KBM-7 (cell line): ENCODE results near the gene CIB2.
A peak's percentile ranks its signal among the peaks of the same experiment; 100 is the strongest.

Experiments used
- DNase-seq: peaks from one replicate; pipeline ENCODE4 v3.0.0-alpha.2; 2015
- in situ Hi-C: fragments of 300-500 bp; cut with MboI; formaldehyde crosslinking; loops from 2 replicates; pipeline ENCODE4 v1.14.3; 2020; ENCODE audit warnings: low sequenced_read_pairs, low pct_unique_long_range_greater_than_20kb, mixed read lengths

The CIB2 gene

GRCh38 chr15:78110916-78111475 lies 20.2 kb downstream of the CIB2 start:
- in situ Hi-C loops = loop anchor here (10.0 kb wide), 1 partner anchor 124 kb away; the partner anchor contains the start of gene ACSBG1

GRCh38 chr15:78110096-78110495 lies 21.1 kb downstream of the CIB2 start:
- in situ Hi-C loops = loop anchor here (10.0 kb wide), 1 partner anchor 125 kb away; the partner anchor contains the start of gene ACSBG1
- no peak for DNase-seq

More at GRCh38 chr15:78110916-78111475, 20.2 kb downstream of the CIB2 start:
- DNase-seq = no peak

GRCh38 chr15:78109156-78109555 lies 22.1 kb downstream of the CIB2 start:
- in situ Hi-C loops = no loop called here
- no peak for DNase-seq

- in situ Hi-C loops = no loop called here
- DNase-seq = peak; percentile 94
Measured at GRCh38 chr15:78108300-78109084, 22.8 kb downstream of the CIB2 start.

GRCh38 chr15:78107471-78107870 lies 23.8 kb downstream of the CIB2 start:
- in situ Hi-C loops = no loop called here
- DNase-seq = no peak

GRCh38 chr15:78105476-78106241 lies 25.6 kb downstream of the CIB2 start:
- in situ Hi-C loops = no loop called here

GRCh38 chr15:78104566-78105475 lies 26.4 kb downstream of the CIB2 start:
- in situ Hi-C loops = no loop called here
- DNase-seq = no peak

More at GRCh38 chr15:78105476-78106241, 25.6 kb downstream of the CIB2 start:
- no peak for DNase-seq

- in situ Hi-C loops = no loop called here
Measured at GRCh38 chr15:78104119-78104479, 27.1 kb downstream of the CIB2 start.

GRCh38 chr15:78103406-78104118 lies 27.7 kb downstream of the CIB2 start:
- in situ Hi-C loops = no loop called here
- peak; percentile 86 for DNase-seq

More at GRCh38 chr15:78104119-78104479, 27.1 kb downstream of the CIB2 start:
- no peak for DNase-seq

- in situ Hi-C loops = no loop called here
- DNase-seq = no peak
Measured at GRCh38 chr15:78102741-78103140, 28.5 kb downstream of the CIB2 start.

GRCh38 chr15:78102211-78102610 lies 29.0 kb downstream of the CIB2 start:
- in situ Hi-C loops = no loop called here
- no peak for DNase-seq

GRCh38 chr15:78101423-78102105 lies 29.7 kb downstream of the CIB2 start:
- DNase-seq = no peak
- in situ Hi-C loops = no loop called here

- DNase-seq = no peak
- in situ Hi-C loops = no loop called here
Measured at GRCh38 chr15:78100886-78101285, 30.4 kb downstream of the CIB2 start.

- in situ Hi-C loops = no loop called here
- no peak for DNase-seq
Measured at GRCh38 chr15:78098131-78098755, 33.0 kb downstream of the CIB2 start.

- DNase-seq = no peak
- in situ Hi-C loops = no loop called here
Measured at GRCh38 chr15:78097667-78098066, 33.6 kb downstream of the CIB2 start.

GRCh38 chr15:78093242-78094020 lies 37.8 kb downstream of the CIB2 start:
- DNase-seq = no peak
- in situ Hi-C loops = no loop called here
